Measurements from ENCODE around the gene HAUS7.
A peak's percentile ranks its signal among the peaks of the same experiment; 100 is the strongest.

Gene HAUS7
- 0 to 1.4 (median 0.29) reads per million in 17 experiments for total RNA-seq

- peak; percentile 87 to 92 (median 92) for DNase-seq
Observed at GRCh38 chrX:153470411-153471363, at the start of gene HAUS7. TSS of gene HAUS7 (minus strand) at chrX:153470576. CDS start at chrX:153470557, 19 bp downstream.

- no peak for DNase-seq
Observed at GRCh38 chrX:153519569-153520286, 49.4 kb upstream of the HAUS7 start.

GRCh38 chrX:153517946-153518834, 47.8 kb upstream of the HAUS7 start:
- DNase-seq: no peak

GRCh38 chrX:153517423-153517822, 47.0 kb upstream of the HAUS7 start, which contains the start of gene ATP2B3:
TSS of gene ATP2B3 (plus strand) at chrX:153517642. CDS start at chrX:153536248, 18,606 bp downstream.
- DNase-seq: no peak

- no peak for DNase-seq
Observed at GRCh38 chrX:153516073-153516472, 45.7 kb upstream of the HAUS7 start.

GRCh38 chrX:153515435-153515834, 45.1 kb upstream of the HAUS7 start:
- no peak for DNase-seq

GRCh38 chrX:153514259-153514658, 43.9 kb upstream of the HAUS7 start:
- no peak for DNase-seq

- DNase-seq: no peak
Observed at GRCh38 chrX:153513265-153513664, 42.9 kb upstream of the HAUS7 start.

- no peak for DNase-seq
Observed at GRCh38 chrX:153512501-153512893, 42.1 kb upstream of the HAUS7 start.

GRCh38 chrX:153511784-153512500, 41.6 kb upstream of the HAUS7 start:
- no peak for DNase-seq

- no peak for DNase-seq
Observed at GRCh38 chrX:153510383-153510782, 40.0 kb upstream of the HAUS7 start.

GRCh38 chrX:153509592-153509991, 39.2 kb upstream of the HAUS7 start:
- no peak for DNase-seq

GRCh38 chrX:153507484-153508178, 37.3 kb upstream of the HAUS7 start:
- DNase-seq: peak; percentile 72 to 88 (median 82)

- no peak for DNase-seq
Observed at GRCh38 chrX:153505361-153505760, 35.0 kb upstream of the HAUS7 start.

- DNase-seq: no peak
Observed at GRCh38 chrX:153504445-153505016, 34.2 kb upstream of the HAUS7 start.

- DNase-seq: no peak
Observed at GRCh38 chrX:153502796-153503195, 32.4 kb upstream of the HAUS7 start.

GRCh38 chrX:153502131-153502530, 31.8 kb upstream of the HAUS7 start:
- DNase-seq: no peak

- no peak for DNase-seq
Observed at GRCh38 chrX:153501530-153501929, 31.2 kb upstream of the HAUS7 start.

GRCh38 chrX:153500676-153501280, 30.4 kb upstream of the HAUS7 start:
- no peak for DNase-seq

- DNase-seq: no peak
Observed at GRCh38 chrX:153499876-153500275, 29.5 kb upstream of the HAUS7 start.

Data from suppressor macrophage (primary cell).